Small intestine (tissue), 7 donors: Measurements from ENCODE around the gene FBL. TPM values are rescaled to one million over a fixed set of nuclear protein-coding genes. Genes with fewer than 3 reads are reported as not detected.

Source experiments
- DNase-seq, 2 donors: peaks; one replicate each; pipeline versions ENCODE4 v3.0.0 to v3.0.0-alpha.2; 2013
- FAIRE-seq: peaks from 2 replicates; lab custom pipeline; 2012; peaks lifted over from hg19 to GRCh38; lab: Jason Lieb, UNC
- H3K27ac ChIP-seq, 3 donors: one replicate each; pipeline ENCODE4 v1.5.1; 2013; ENCODE audit warnings: low read length in 2 of 3, mild to moderate bottlenecking in 2 of 3, control low read depth in 1 of 3, inconsistent platforms in 1 of 3, low read depth in 1 of 3, moderate library complexity in 1 of 3
- H3K27me3 ChIP-seq, 3 donors: one replicate each; pipeline ENCODE4 v1.6.1; 2013; ENCODE audit warnings: low read length in 3 of 3, inconsistent platforms in 1 of 3; ENCODE audit not compliant: control insufficient read depth in 3 of 3, insufficient read depth in 3 of 3
- H3K36me3 ChIP-seq, 3 donors: one replicate each; pipeline ENCODE4 v1.6.1; 2013; ENCODE audit warnings: low read length in 3 of 3, inconsistent platforms in 1 of 3, low read depth in 1 of 3, mild to moderate bottlenecking in 1 of 3, moderate library complexity in 1 of 3; ENCODE audit not compliant: control insufficient read depth in 3 of 3, insufficient read depth in 2 of 3
- H3K4me1 ChIP-seq, 3 donors: one replicate each; pipeline ENCODE4 v1.6.1; 2013; ENCODE audit warnings: low read length in 2 of 3, inconsistent platforms in 1 of 3, low read depth in 1 of 3, mild to moderate bottlenecking in 1 of 3, moderate library complexity in 1 of 3; ENCODE audit not compliant: control insufficient read depth in 3 of 3, insufficient read depth in 2 of 3
- H3K4me3 ChIP-seq, 3 donors: one replicate each; pipeline ENCODE4 v1.5.1; 2013; ENCODE audit warnings: low read length in 3 of 3, control low read depth in 1 of 3, inconsistent platforms in 1 of 3, low read depth in 1 of 3, mild to moderate bottlenecking in 1 of 3, moderate library complexity in 1 of 3
- H3K9me3 ChIP-seq, 2 donors: one replicate each; pipeline ENCODE4 v1.6.1; 2013; ENCODE audit warnings: low read depth in 1 of 2, low read length in 1 of 2; ENCODE audit not compliant: control insufficient read depth in 2 of 2, insufficient read depth in 1 of 2
- WGBS, 3 donors: extraction: QIAGEN DNeasy Blood & Tissue Kit; methylation state at CpG; one replicate each; pipeline ENCODE4 v1.1.7; 2013; 5-methylcytosine and 5-hydroxymethylcytosine counted together
- polyA plus RNA-seq, 4 donors: library from polyadenylated mRNA; stranded (reverse) in 3 of 4; unstranded in 1 of 4; fragments of 200-250 nt in 3 of 4; fragments of 120-200 nt in 1 of 4; gene quantifications; one replicate each; pipeline versions ENCODE4 v1.2.1 to v1.2.3, GENCODE V29; 2013
- donor health status: healthy with polysubstance abuse.
- donor health status: control.
- donor health status: control.
- donor health status: Bipolar disorder and iron deficiency.
- donor health status: healthy.

FBL gene
- polyA plus RNA-seq, 4 donors = 109 to 447 (median 199) TPM

GRCh38 chr19:39795001-39795400, 51.2 kb downstream of the FBL start:
- H3K4me3 ChIP-seq = no peak overlapping the region
- DNase-seq (no peak), FAIRE-seq (no peak)
- H3K27me3 ChIP-seq = peaks cover 0 to 5% (median 0%) of the 10 kb centered on the region in 3 donors
- H3K9me3 ChIP-seq = no peaks in the 10 kb centered on the region
- H3K4me1 ChIP-seq = no peaks in the 10 kb centered on the region
- no peaks in the 10 kb centered on the region for H3K36me3 ChIP-seq
- WGBS, 3 donors = 43 to 59% (median 59%) methylated on average over 5 of the region's 5 CpGs
- H3K27ac ChIP-seq = no peak overlapping the region

GRCh38 chr19:39792999-39793546, 53.1 kb downstream of the FBL start:
- H3K4me3 ChIP-seq = peak overlapping the region in 2 of 3 donors; percentile 28 to 40
- FAIRE-seq = no peak
- whole genome bisulfite sequencing, 3 donors = 0 to 1% (median 0%) methylated on average over 17 of the region's 17 CpGs

GRCh38 chr19:39788244-39788643, 57.9 kb downstream of the FBL start:
- no peak overlapping the region for H3K27ac ChIP-seq
- H3K36me3 ChIP-seq = no peaks in the 10 kb centered on the region
- H3K4me3 ChIP-seq = no peak overlapping the region
- H3K9me3 ChIP-seq = peaks cover 0 to 15% of the 10 kb centered on the region in 2 donors
- no peaks in the 10 kb centered on the region for H3K4me1 ChIP-seq
- DNase-seq = no peak
- H3K27me3 ChIP-seq = peaks cover 0 to 5% (median 0%) of the 10 kb centered on the region in 3 donors
- FAIRE-seq = no peak

More at GRCh38 chr19:39792999-39793546, 53.1 kb downstream of the FBL start:
- Histone ChIP-seq H3K9me3 (peaks cover 0 to 4% of the 10 kb centered on the region in 2 donors), H3K4me1 (no peaks in the 10 kb centered on the region), H3K27me3 (peaks cover 0 to 5% (median 0%) of the 10 kb centered on the region in 3 donors), H3K36me3 (no peaks in the 10 kb centered on the region), H3K27ac (no peak overlapping the region)
- peak; percentile 74 to 86 for DNase-seq

Other genes starting within 250 kb of the FBL start
- gene LGALS13, start 243.9 kb downstream of the FBL start, polyA plus RNA-seq = not detected
- gene LGALS16, start 190.5 kb downstream of the FBL start, polyA plus RNA-seq = not detected
- 1 to 10 TPM in 1 of 4 donors, not detected in 3; 5.1 TPM for gene LGALS14, start 141.9 kb downstream of the FBL start, polyA plus RNA-seq
- gene CLC, start 108.3 kb downstream of the FBL start, polyA plus RNA-seq = 10 to 100 TPM in 1 of 4 donors, 1 to 10 TPM in 1, not detected in 2; 1.2 to 27.3 TPM
- gene LEUTX, start 67.5 kb downstream of the FBL start, polyA plus RNA-seq = not detected
- 10 to 100 TPM in 3 of 4 donors, 1 to 10 TPM in 1; 8.6 to 31.2 (median 11.4) TPM for gene DYRK1B, start 12.2 kb downstream of the FBL start, polyA plus RNA-seq
- gene FCGBP, start 88.3 kb upstream of the FBL start, polyA plus RNA-seq = 100 to 1,000 TPM in 2 of 4 donors, 10 to 100 TPM in 2; 17.0 to 743 (median 81.2) TPM
- gene PSMC4, start 124.8 kb upstream of the FBL start, polyA plus RNA-seq = 100 to 1,000 TPM in 1 of 4 donors, 10 to 100 TPM in 3; 70.4 to 111 (median 91.6) TPM
- gene ZNF546, start 150.7 kb upstream of the FBL start, polyA plus RNA-seq = 1 to 10 TPM in 2 of 4 donors, under 1 TPM in 2; under 0.01 to 3.3 (median 0.92) TPM
- gene ZNF780B, start 209.9 kb upstream of the FBL start, polyA plus RNA-seq = 10 to 100 TPM in 1 of 4 donors, 1 to 10 TPM in 3; 1.1 to 22.6 (median 5.7) TPM
- 10 to 100 TPM; 11.2 to 18.6 (median 17.5) TPM for gene ZNF780A, start 244.6 kb upstream of the FBL start, polyA plus RNA-seq